PC-3 (cell line): ENCODE measurements around the gene BCAT1.
"Not testable (repeated sequence)": the region's sequence is repeated elsewhere in the genome, so short reads cannot be mapped to it uniquely, and the experiment has no call there.

Source experiments
- CTCF ChIP-seq: fragments of 300-600 bp; sonication (generic); conservative IDR thresholded peaks from 2 replicates; pipeline ENCODE4 v1.5.1; 2017; ENCODE audit warnings: antibody characterized with exemption, low read depth, mild to moderate bottlenecking, low read length
- EZH2 ChIP-seq: fragments of 300-600 bp; sonication (generic); IDR thresholded peaks from one replicate; pipeline ENCODE4 v1.6.1; 2017; ENCODE audit warnings: antibody characterized with exemption, mild to moderate bottlenecking, low read length; ENCODE audit not compliant: unreplicated experiment
- EZH2phosphoT487 ChIP-seq: fragments of 300-600 bp; sonication (generic); IDR thresholded peaks from 2 replicates; pipeline ENCODE4 v1.6.1; 2018; ENCODE audit warnings: mild to moderate bottlenecking, antibody characterized with exemption, low read length, borderline replicate concordance

- TF ChIP-seq CTCF, EZH2, EZH2phosphoT487: not testable (repeated sequence)
These were observed 97.0 kb downstream of the BCAT1 start for GRCh38 chr12:24851883-24852282.
